ENCODE measurements around the gene ELMOD1. TPM values are rescaled to one million over a fixed set of nuclear protein-coding genes. Genes with fewer than 3 reads are reported as not detected.

The ELMOD1 gene
- total RNA-seq, 1 donor from 2014 or later, result not detected

DNA sequence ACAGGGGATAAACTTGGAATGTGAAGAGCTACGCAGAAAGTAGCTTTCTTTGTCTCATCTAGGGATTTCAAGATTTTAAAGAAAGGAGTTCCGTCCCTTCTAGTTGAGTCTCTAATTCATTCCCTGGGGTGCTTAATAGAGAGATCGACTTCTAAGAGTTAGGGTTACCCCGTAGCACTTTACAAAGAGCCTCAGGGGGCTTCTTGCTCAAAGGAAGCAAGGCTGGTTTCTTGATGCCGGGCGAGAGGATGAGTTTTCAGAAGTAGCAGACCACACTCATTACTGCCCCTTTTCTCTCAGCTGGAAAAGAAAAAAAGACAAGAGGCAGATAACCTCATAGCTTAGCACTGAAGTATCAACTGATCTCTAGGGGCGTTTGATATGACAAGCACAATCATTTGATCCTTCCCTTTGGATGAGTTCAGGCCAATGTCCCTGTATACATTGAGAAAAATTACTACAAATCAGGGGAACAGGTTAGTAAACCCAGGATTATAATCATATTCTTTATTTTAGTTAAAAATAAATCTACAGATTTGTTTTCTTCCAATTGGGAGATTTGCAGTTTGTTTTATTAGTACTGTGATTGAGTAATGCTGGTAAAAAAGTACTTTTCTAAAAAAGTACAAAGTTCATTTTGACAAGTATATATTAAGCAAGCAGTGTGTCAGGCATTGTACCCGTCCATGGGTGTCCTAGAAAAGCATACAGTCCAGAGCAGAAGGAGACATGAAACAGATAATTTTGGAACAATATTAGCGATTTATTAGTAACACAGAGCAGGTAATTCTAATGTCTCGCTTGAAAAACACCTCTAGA lies 18.7 kb downstream of the ELMOD1 start:
- no peak for DNase-seq (ENCODE audit: low spot score in 2 of 2)
- Histone ChIP-seq H3K27me3 (no peaks in the 10 kb centered on the region), H3K27ac (no peak overlapping the region), H3K36me3 (no peaks in the 10 kb centered on the region), H3K4me3 (no peak overlapping the region), H3K4me1 (no peaks in the 10 kb centered on the region), H3K9me3 (no peaks in the 10 kb centered on the region)
- intact Hi-C loops (cut with DNase I), result no loop called here
- TF ChIP-seq, protein P1, sequence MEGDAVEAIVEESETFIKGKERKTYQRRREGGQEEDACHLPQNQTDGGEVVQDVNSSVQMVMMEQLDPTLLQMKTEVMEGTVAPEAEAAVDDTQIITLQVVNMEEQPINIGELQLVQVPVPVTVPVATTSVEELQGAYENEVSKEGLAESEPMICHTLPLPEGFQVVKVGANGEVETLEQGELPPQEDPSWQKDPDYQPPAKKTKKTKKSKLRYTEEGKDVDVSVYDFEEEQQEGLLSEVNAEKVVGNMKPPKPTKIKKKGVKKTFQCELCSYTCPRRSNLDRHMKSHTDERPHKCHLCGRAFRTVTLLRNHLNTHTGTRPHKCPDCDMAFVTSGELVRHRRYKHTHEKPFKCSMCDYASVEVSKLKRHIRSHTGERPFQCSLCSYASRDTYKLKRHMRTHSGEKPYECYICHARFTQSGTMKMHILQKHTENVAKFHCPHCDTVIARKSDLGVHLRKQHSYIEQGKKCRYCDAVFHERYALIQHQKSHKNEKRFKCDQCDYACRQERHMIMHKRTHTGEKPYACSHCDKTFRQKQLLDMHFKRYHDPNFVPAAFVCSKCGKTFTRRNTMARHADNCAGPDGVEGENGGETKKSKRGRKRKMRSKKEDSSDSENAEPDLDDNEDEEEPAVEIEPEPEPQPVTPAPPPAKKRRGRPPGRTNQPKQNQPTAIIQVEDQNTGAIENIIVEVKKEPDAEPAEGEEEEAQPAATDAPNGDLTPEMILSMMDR (IDR thresholded peaks at IDR 0.05), result no peak

DNA sequence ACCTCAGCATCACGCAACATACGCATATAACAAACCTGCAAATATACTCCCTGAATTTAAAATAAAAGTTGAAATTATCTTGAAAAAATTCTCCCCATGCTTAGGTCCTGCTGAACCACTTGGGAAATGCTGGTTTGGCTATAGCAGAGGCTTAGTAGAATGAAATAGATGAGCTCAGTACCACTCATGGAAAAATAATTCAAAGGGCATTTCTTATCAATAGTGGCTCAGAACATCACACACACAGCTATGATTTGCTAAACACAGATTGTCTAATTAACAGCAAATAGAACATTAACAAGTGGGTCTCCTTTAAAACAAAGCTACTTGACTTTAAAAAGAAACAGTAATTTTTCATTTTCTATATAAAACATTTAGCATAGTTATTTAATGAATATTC lies 21.5 kb downstream of the ELMOD1 start:
- DNase-seq (ENCODE audit: low spot score in 2 of 2), result no peak
- Histone ChIP-seq H3K27me3 (no peaks in the 10 kb centered on the region), H3K4me3 (no peak overlapping the region), H3K27ac (no peak overlapping the region), H3K36me3 (no peaks in the 10 kb centered on the region), H3K4me1 (no peaks in the 10 kb centered on the region), H3K9me3 (no peaks in the 10 kb centered on the region)
- TF ChIP-seq, protein P1 (IDR thresholded peaks at IDR 0.05), result no peak
- intact Hi-C loops (cut with DNase I), result no loop called here

DNA sequence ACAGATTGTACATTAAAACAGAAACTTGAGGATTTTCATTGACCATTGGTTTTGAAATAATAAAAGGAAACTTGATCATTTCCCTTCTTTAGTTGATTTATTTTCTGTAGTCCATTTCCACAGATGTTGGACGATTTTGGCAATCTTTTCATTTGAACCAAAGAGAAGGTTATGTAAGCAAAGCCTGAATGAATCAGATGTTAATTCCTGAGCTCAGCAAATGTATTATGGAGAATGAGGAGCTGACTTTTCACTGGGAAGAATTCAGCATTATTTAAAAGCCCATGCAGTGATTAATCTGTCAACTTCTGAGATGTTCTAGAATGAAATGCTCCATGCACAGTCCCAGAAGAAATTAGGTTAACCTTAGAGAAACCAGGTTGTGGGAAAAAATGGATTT lies 29.0 kb downstream of the ELMOD1 start:
- H3K27me3 ChIP-seq, result no peaks in the 10 kb centered on the region
- no peak overlapping the region for H3K4me3 ChIP-seq
- TF ChIP-seq, protein P1 (IDR thresholded peaks at IDR 0.05), result no peak
- no peaks in the 10 kb centered on the region for H3K9me3 ChIP-seq
- no peak overlapping the region for H3K27ac ChIP-seq
- no peaks in the 10 kb centered on the region for H3K4me1 ChIP-seq
- intact Hi-C loops (cut with DNase I), result no loop called here
- no peaks in the 10 kb centered on the region for H3K36me3 ChIP-seq
- DNase-seq (ENCODE audit: low spot score in 2 of 2), result no peak

DNA sequence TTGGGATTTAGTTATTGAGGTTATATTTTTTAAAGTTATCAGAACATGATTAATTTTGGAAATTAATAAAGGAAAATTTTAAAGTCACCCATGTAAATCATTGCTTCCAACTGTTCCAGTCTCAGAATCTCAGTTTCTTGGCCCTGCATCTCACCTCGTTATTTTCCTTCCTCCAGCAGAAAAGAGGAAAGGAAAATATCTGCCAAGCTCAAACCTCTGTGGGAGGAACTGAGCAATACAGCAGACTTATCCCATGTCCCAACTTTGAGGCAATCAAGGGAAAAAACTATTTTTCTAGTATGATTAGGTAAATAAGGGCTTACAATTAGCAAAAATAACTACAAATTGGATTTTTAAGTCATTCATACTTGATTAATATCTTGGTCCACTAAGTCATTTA lies 30.1 kb downstream of the ELMOD1 start:
- no peak overlapping the region for H3K27ac ChIP-seq
- H3K4me3 ChIP-seq, result no peak overlapping the region
- no peak for DNase-seq (ENCODE audit: low spot score in 2 of 2)
- H3K4me1 ChIP-seq, result no peaks in the 10 kb centered on the region
- TF ChIP-seq, protein P1 (IDR thresholded peaks at IDR 0.05), result no peak
- intact Hi-C loops (cut with DNase I), result no loop called here
- H3K27me3 ChIP-seq, result no peaks in the 10 kb centered on the region
- H3K36me3 ChIP-seq, result no peaks in the 10 kb centered on the region
- no peaks in the 10 kb centered on the region for H3K9me3 ChIP-seq

DNA sequence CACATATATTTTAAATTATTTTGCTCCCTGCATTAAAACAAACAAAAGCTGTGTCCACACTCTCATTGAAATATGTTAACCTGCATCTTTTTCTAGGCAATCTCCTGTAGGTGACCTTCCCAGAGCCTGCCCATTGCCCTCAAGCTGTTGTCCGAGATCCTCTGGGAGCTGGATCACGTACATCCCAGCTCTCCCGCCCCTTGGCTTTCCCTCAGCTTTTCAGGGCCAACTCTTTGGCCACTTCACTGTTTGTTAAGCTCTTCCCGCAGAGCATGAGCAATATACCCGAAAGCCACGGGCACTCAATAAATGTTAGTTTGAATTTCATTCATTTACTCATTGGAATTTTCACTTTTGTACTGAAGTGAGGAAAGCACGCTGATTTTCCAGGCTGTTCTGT lies 32.2 kb downstream of the ELMOD1 start:
- no peaks in the 10 kb centered on the region for H3K27me3 ChIP-seq
- H3K4me3 ChIP-seq, result no peak overlapping the region
- DNase-seq (ENCODE audit: low spot score in 2 of 2), result no peak
- TF ChIP-seq, protein P1 (IDR thresholded peaks at IDR 0.05), result no peak
- H3K9me3 ChIP-seq, result no peaks in the 10 kb centered on the region
- H3K36me3 ChIP-seq, result no peaks in the 10 kb centered on the region
- H3K27ac ChIP-seq, result no peak overlapping the region
- intact Hi-C loops (cut with DNase I), result no loop called here
- H3K4me1 ChIP-seq, result no peaks in the 10 kb centered on the region
